Measurements from ENCODE around the gene ZNF333.

Gene ZNF333

DNA sequence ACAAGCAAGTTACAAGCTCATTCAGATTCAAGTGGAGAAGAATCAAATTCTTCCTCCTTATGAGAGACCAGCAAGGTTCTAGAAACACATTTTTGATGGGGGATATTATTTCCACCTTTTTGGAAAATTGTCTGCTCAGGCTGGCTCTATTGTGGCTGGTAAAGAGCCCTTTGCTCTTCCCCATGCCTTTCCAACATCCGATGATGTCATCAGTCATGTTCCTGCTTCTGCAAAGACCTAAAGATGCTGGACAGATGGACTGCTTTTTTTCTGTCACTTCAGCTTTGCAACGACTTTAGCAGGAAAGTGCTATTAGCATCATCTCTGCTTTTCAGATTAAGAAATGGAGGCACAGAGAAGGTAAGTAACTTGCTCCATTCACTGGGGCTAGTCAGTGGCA lies 19.4 kb upstream of the ZNF333 start:
- H3K9me3 ChIP-seq (ENCODE audit: control insufficient read depth in 2 of 2, low read length in 2 of 2), result no peaks in the 10 kb centered on the region
- no peak overlapping the region for H3K27ac ChIP-seq (ENCODE audit: low read depth in 2 of 2, low read length in 2 of 2)
- H3K27me3 ChIP-seq (ENCODE audit: control insufficient read depth in 2 of 2, insufficient read depth in 2 of 2, low read length in 2 of 2), result no peaks in the 10 kb centered on the region
- no peaks in the 10 kb centered on the region for H3K4me1 ChIP-seq (ENCODE audit: control insufficient read depth in 2 of 2, insufficient read depth in 2 of 2, low read length in 2 of 2)
- H3K9ac ChIP-seq (ENCODE audit: low read depth in 1 of 2, low read length in 2 of 2), result no peak overlapping the region
- no peaks in the 10 kb centered on the region for H3K36me3 ChIP-seq (ENCODE audit: control insufficient read depth in 2 of 2, insufficient read depth in 2 of 2, low read length in 2 of 2)
- no peak overlapping the region for H3K4me3 ChIP-seq (ENCODE audit: low read length in 2 of 2)

- Histone ChIP-seq H3K4me1 (ENCODE audit: control insufficient read depth in 2 of 2, insufficient read depth in 2 of 2, low read length in 2 of 2) (no peaks in the 10 kb centered on the region), H3K9me3 (ENCODE audit: control insufficient read depth in 2 of 2, low read length in 2 of 2) (no peaks in the 10 kb centered on the region), H3K27me3 (ENCODE audit: control insufficient read depth in 2 of 2, insufficient read depth in 2 of 2, low read length in 2 of 2) (no peaks in the 10 kb centered on the region), H3K4me3 (ENCODE audit: low read length in 2 of 2) (no peak overlapping the region), H3K9ac (ENCODE audit: low read depth in 1 of 2, low read length in 2 of 2) (no peak overlapping the region), H3K27ac (ENCODE audit: low read depth in 2 of 2, low read length in 2 of 2) (no peak overlapping the region), H3K36me3 (ENCODE audit: control insufficient read depth in 2 of 2, insufficient read depth in 2 of 2, low read length in 2 of 2) (no peaks in the 10 kb centered on the region)
Measured at GRCh38 chr19:14672188-14672872, 17.5 kb upstream of the ZNF333 start.

- Histone ChIP-seq H3K36me3 (ENCODE audit: control insufficient read depth in 2 of 2, insufficient read depth in 2 of 2, low read length in 2 of 2) (no peaks in the 10 kb centered on the region), H3K4me3 (ENCODE audit: low read length in 2 of 2) (peak overlapping the region in 1 of 2 donors; percentile 33), H3K9ac (ENCODE audit: low read depth in 1 of 2, low read length in 2 of 2) (no peak overlapping the region), H3K9me3 (ENCODE audit: control insufficient read depth in 2 of 2, low read length in 2 of 2) (no peaks in the 10 kb centered on the region), H3K27me3 (ENCODE audit: control insufficient read depth in 2 of 2, insufficient read depth in 2 of 2, low read length in 2 of 2) (no peaks in the 10 kb centered on the region), H3K27ac (ENCODE audit: low read depth in 2 of 2, low read length in 2 of 2) (no peak overlapping the region), H3K4me1 (ENCODE audit: control insufficient read depth in 2 of 2, insufficient read depth in 2 of 2, low read length in 2 of 2) (no peaks in the 10 kb centered on the region)
Measured at GRCh38 chr19:14673088-14673487, 16.8 kb upstream of the ZNF333 start.

GRCh38 chr19:14674764-14675163 lies 15.1 kb upstream of the ZNF333 start, which contains the start of gene ADGRE3:
Gene ADGRE3 (minus strand): TSS chr19:14674844. CDS start chr19:14674770, 74 bp downstream.
- Histone ChIP-seq H3K4me1 (ENCODE audit: control insufficient read depth in 2 of 2, insufficient read depth in 2 of 2, low read length in 2 of 2) (no peaks in the 10 kb centered on the region), H3K9me3 (ENCODE audit: control insufficient read depth in 2 of 2, low read length in 2 of 2) (no peaks in the 10 kb centered on the region), H3K27ac (ENCODE audit: low read depth in 2 of 2, low read length in 2 of 2) (no peak within 1 kb of the TSS), H3K4me3 (ENCODE audit: low read length in 2 of 2) (no peak within 1 kb of the TSS), H3K27me3 (ENCODE audit: control insufficient read depth in 2 of 2, insufficient read depth in 2 of 2, low read length in 2 of 2) (no peaks in the 10 kb centered on the region), H3K9ac (ENCODE audit: low read depth in 1 of 2, low read length in 2 of 2) (no peak within 1 kb of the TSS), H3K36me3 (ENCODE audit: control insufficient read depth in 2 of 2, insufficient read depth in 2 of 2, low read length in 2 of 2) (no peaks in the 10 kb centered on the region)

DNA sequence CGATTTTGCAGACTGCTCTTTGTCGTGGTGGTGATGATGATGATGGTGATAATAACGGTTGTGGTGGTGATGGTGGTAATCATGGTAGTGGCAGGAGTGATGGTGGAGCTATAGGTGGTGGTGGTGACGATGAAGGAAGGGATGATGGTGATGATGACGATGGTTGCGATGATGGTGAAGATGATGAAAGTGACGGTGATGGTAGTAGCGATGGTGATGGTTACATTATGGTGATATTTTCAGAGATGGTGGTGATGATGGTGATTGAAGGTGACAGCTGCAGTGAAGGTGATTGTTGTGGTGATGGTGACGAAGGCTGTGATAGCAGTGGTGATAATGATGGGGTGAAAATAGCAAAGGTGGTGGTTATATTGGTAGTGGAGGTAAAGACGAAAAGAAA lies 13.1 kb upstream of the ZNF333 start:
- no peaks in the 10 kb centered on the region for H3K36me3 ChIP-seq (ENCODE audit: control insufficient read depth in 2 of 2, insufficient read depth in 2 of 2, low read length in 2 of 2)
- no peak overlapping the region for H3K4me3 ChIP-seq (ENCODE audit: low read length in 2 of 2)
- no peak overlapping the region for H3K27ac ChIP-seq (ENCODE audit: low read depth in 2 of 2, low read length in 2 of 2)
- H3K9me3 ChIP-seq (ENCODE audit: control insufficient read depth in 2 of 2, low read length in 2 of 2), result no peaks in the 10 kb centered on the region
- H3K4me1 ChIP-seq (ENCODE audit: control insufficient read depth in 2 of 2, insufficient read depth in 2 of 2, low read length in 2 of 2), result no peaks in the 10 kb centered on the region
- H3K9ac ChIP-seq (ENCODE audit: low read depth in 1 of 2, low read length in 2 of 2), result no peak overlapping the region
- H3K27me3 ChIP-seq (ENCODE audit: control insufficient read depth in 2 of 2, insufficient read depth in 2 of 2, low read length in 2 of 2), result no peaks in the 10 kb centered on the region

- Histone ChIP-seq H3K4me3 (ENCODE audit: low read length in 2 of 2) (no peak overlapping the region), H3K4me1 (ENCODE audit: control insufficient read depth in 2 of 2, insufficient read depth in 2 of 2, low read length in 2 of 2) (no peaks in the 10 kb centered on the region), H3K27ac (ENCODE audit: low read depth in 2 of 2, low read length in 2 of 2) (no peak overlapping the region), H3K27me3 (ENCODE audit: control insufficient read depth in 2 of 2, insufficient read depth in 2 of 2, low read length in 2 of 2) (peaks cover 0 to 4% of the 10 kb centered on the region in 2 donors), H3K9ac (ENCODE audit: low read depth in 1 of 2, low read length in 2 of 2) (no peak overlapping the region), H3K9me3 (ENCODE audit: control insufficient read depth in 2 of 2, low read length in 2 of 2) (no peaks in the 10 kb centered on the region), H3K36me3 (ENCODE audit: control insufficient read depth in 2 of 2, insufficient read depth in 2 of 2, low read length in 2 of 2) (no peaks in the 10 kb centered on the region)
Measured at GRCh38 chr19:14677464-14677863, 12.4 kb upstream of the ZNF333 start.

DNA sequence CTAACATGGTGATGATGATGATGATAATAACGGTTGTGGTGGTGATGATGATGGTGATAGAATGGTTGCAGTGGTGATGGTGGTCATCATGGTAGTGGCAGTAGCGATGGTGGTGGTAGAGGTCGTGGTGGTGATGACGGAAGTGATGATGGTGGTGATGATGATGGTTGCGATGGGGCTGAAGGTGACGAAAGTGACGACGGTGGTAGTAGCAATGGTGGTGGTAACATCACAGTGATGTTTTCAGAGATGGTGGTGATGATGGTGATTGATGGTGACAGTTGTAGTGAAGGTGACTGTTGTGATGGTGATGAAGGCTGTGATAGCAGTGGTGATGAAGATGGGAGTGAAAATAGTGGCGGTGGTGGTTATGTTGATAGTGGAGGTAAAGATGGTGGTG lies 11.6 kb upstream of the ZNF333 start:
- Histone ChIP-seq H3K27me3 (ENCODE audit: control insufficient read depth in 2 of 2, insufficient read depth in 2 of 2, low read length in 2 of 2) (peaks cover 0 to 4% of the 10 kb centered on the region in 2 donors), H3K9ac (ENCODE audit: low read depth in 1 of 2, low read length in 2 of 2) (no peak overlapping the region), H3K27ac (ENCODE audit: low read depth in 2 of 2, low read length in 2 of 2) (no peak overlapping the region), H3K9me3 (ENCODE audit: control insufficient read depth in 2 of 2, low read length in 2 of 2) (no peaks in the 10 kb centered on the region), H3K36me3 (ENCODE audit: control insufficient read depth in 2 of 2, insufficient read depth in 2 of 2, low read length in 2 of 2) (no peaks in the 10 kb centered on the region), H3K4me1 (ENCODE audit: control insufficient read depth in 2 of 2, insufficient read depth in 2 of 2, low read length in 2 of 2) (no peaks in the 10 kb centered on the region), H3K4me3 (ENCODE audit: low read length in 2 of 2) (no peak overlapping the region)

DNA sequence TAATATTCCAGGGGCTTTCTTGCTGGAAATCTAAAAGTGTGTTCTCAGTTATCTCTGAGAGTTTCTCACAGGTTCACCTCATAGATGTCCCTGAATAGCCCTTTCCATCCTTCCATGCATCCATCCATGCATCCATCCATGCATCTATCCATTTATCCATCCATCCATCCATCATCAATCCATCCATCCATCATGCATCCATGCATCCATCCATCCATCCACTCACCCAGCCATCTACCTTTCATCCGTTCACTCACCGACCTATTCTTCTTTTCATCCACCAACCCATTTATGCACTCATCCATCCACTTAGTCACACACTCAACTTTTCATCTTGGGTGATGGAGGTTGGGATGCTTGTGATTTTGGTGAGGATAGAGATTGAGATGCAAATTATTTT lies 7.8 kb upstream of the ZNF333 start:
- peaks cover 0 to 6% of the 10 kb centered on the region in 2 donors for H3K27me3 ChIP-seq (ENCODE audit: control insufficient read depth in 2 of 2, insufficient read depth in 2 of 2, low read length in 2 of 2)
- no peaks in the 10 kb centered on the region for H3K9me3 ChIP-seq (ENCODE audit: control insufficient read depth in 2 of 2, low read length in 2 of 2)
- no peaks in the 10 kb centered on the region for H3K4me1 ChIP-seq (ENCODE audit: control insufficient read depth in 2 of 2, insufficient read depth in 2 of 2, low read length in 2 of 2)
- H3K27ac ChIP-seq (ENCODE audit: low read depth in 2 of 2, low read length in 2 of 2), result no peak overlapping the region
- H3K36me3 ChIP-seq (ENCODE audit: control insufficient read depth in 2 of 2, insufficient read depth in 2 of 2, low read length in 2 of 2), result no peaks in the 10 kb centered on the region
- no peak overlapping the region for H3K4me3 ChIP-seq (ENCODE audit: low read length in 2 of 2)
- H3K9ac ChIP-seq (ENCODE audit: low read depth in 1 of 2, low read length in 2 of 2), result no peak overlapping the region

DNA sequence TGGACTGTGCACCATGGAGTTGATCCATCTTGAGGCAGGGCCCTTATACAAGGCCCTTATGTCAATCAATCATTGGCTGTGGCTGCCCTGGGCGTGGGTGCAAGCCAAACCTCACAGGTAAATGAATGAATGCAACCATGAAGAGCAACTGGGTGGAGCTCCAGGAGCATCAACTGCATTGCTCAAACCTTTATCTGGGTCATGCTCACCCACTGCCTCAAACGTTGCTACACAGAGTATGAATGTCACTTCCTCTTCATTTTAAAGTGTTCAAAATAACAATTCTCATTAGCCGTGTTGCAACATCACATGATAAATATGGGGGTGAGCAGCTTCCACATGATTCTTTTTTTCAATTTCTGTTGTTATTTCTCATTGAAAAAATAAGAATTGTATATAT lies 6.4 kb upstream of the ZNF333 start:
- Histone ChIP-seq H3K9ac (ENCODE audit: low read depth in 1 of 2, low read length in 2 of 2) (no peak overlapping the region), H3K36me3 (ENCODE audit: control insufficient read depth in 2 of 2, insufficient read depth in 2 of 2, low read length in 2 of 2) (no peaks in the 10 kb centered on the region), H3K27ac (ENCODE audit: low read depth in 2 of 2, low read length in 2 of 2) (no peak overlapping the region), H3K4me3 (ENCODE audit: low read length in 2 of 2) (no peak overlapping the region), H3K4me1 (ENCODE audit: control insufficient read depth in 2 of 2, insufficient read depth in 2 of 2, low read length in 2 of 2) (no peaks in the 10 kb centered on the region), H3K27me3 (ENCODE audit: control insufficient read depth in 2 of 2, insufficient read depth in 2 of 2, low read length in 2 of 2) (peaks cover 0 to 6% of the 10 kb centered on the region in 2 donors), H3K9me3 (ENCODE audit: control insufficient read depth in 2 of 2, low read length in 2 of 2) (no peaks in the 10 kb centered on the region)

GRCh38 chr19:14686411-14686810 lies 3.4 kb upstream of the ZNF333 start:
- Histone ChIP-seq H3K27me3 (ENCODE audit: control insufficient read depth in 2 of 2, insufficient read depth in 2 of 2, low read length in 2 of 2) (peaks cover 0 to 6% of the 10 kb centered on the region in 2 donors), H3K9me3 (ENCODE audit: control insufficient read depth in 2 of 2, low read length in 2 of 2) (no peaks in the 10 kb centered on the region), H3K36me3 (ENCODE audit: control insufficient read depth in 2 of 2, insufficient read depth in 2 of 2, low read length in 2 of 2) (no peaks in the 10 kb centered on the region), H3K4me1 (ENCODE audit: control insufficient read depth in 2 of 2, insufficient read depth in 2 of 2, low read length in 2 of 2) (no peaks in the 10 kb centered on the region), H3K9ac (ENCODE audit: low read depth in 1 of 2, low read length in 2 of 2) (no peak overlapping the region), H3K4me3 (ENCODE audit: low read length in 2 of 2) (no peak overlapping the region), H3K27ac (ENCODE audit: low read depth in 2 of 2, low read length in 2 of 2) (no peak overlapping the region)
